DMS 273 treated with DMSO at 0.1 percent for 48 hours (cell line): Measurements from ENCODE around the gene TARS3.
"Not testable (repeated sequence)": the region's sequence is repeated elsewhere in the genome, so short reads cannot be mapped to it uniquely, and the experiment has no call there.

Source experiments
- DNase-seq: peaks from one replicate; lab custom pipeline; 2025; lab: John Stamatoyannopoulos, UW

Gene TARS3

DNA sequence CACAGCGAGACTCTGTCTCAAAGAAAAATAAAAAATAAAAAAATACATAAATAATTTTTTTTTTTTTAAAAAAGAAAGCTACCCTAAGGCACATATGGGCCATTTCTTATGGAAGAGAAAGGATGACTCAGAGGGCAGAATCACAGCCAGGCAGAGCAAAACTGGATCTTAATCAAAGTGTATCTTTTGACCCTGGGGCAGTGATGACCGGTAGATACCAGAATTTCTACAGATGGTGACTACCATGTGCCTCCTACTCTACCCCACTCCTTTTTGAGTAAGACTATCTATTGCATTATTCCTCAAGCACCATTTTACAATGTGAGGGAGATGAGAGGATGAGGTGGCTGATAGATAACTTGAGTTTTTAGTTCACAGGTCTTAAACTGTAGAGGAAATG, 26.0 kb downstream of the TARS3 start:
- DNase-seq, result no peak

DNA sequence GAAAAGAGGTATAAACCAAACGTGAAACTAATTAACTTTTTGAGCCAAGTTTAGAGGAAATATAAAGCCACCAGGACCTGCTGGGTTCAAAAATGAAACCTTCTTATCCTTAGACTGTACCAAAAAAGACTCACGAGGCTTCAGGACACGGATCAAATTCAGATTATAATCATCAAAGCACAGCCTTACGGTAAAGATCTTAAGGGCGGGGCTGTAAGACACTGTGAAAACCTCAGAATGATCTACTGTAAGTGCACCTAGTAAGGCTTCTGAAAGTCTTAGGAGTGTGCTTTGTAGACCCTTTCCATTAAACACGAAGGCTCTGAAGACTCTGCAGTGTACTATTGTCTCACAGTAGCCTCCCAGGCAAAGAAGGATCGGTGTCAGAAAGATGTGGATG, 26.8 kb downstream of the TARS3 start:
- DNase-seq, result no peak

DNA sequence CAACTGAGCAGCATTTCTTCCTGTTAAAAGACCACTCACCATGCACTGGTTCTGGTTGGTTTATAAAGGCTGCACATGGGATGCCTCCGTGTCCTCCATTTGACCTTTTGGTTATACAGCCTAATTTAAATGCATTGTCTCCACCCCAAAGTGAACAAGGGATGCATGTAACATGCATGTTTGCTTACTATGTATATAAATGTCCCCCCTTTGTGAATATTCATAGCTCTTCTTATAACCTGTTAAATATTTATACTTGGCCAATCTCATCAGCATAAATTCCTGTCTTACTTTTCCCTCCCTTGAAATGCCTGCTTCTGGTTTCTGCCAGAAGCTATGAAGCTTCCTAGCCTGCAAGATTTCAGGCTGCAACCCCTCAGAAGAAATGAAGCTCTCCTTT, 27.4 kb downstream of the TARS3 start:
- no peak for DNase-seq

DNA sequence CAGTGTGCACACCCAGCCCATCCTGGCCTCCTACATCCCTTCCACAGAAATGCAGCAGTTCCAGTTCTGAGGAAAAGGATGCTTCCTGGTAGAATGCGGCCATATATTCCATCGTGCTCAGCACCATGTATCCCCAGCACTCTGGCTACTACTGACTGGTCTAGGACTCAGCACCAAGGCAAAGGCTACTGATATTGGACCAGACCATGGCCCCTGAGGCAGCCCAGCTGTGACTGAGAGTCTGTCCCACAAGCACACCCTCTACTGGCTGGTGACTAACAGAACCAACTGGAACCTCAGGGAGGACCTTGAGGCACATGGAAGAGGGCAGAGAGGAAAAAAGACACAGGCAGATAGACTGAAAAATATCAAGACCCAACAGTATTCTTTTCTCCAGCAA, 30.0 kb downstream of the TARS3 start:
- DNase-seq, result no peak

DNA sequence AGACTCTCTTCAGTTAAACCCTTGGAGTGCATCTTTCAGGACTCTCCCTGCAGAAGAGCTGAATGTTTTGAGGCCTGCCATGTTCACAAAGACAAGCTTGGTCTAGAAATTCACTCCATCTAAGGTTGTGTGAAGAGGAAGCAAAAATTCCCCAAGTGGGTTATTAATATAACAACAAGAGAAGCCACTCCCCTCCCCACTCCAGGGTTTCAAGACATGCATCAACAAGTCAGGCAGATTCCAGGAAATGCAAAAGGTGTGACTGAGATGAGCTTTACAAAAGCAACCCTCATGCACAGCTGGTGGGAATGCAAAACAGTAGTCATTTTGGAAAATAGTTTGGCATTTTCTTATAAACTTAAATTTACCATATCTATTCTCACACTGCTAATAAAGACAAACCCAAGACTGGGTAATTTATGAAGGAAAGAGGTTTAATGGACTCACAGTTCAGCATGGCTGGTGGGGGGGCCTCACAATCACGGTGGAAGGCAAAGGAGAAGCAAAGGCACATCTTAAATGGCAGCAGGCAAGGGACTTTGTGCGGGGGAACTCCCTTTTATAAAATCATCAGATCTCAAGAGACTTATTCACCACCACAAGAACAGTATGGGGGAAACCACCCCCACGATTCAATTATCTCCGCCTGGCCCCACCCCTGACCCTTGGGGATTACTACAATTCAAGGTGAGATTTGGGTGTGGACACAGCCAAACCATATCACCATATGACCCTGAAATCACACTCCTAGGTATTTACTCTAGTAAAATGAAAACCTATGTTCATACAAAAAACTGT, 31.3 kb downstream of the TARS3 start:
- DNase-seq, result no peak

DNA sequence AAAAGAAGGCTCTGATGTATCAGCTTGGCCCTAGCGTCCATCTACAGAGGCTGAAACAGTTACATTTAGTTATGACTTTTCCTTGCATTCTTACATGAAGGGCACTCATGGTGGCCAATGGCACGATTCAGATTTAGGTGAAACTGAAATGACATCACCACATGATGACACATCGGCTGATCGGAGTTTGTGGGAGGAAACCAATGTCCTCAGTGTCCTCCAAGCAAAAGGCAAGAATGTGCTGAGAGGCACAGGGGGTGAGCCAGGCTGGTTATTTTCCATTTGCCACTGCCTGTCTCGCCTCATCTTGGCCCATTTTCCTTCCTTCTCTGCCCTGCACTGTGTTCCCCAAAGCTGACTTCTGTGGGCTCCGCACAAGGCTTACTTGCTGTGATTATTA, 34.4 kb downstream of the TARS3 start:
- no peak for DNase-seq

DNA sequence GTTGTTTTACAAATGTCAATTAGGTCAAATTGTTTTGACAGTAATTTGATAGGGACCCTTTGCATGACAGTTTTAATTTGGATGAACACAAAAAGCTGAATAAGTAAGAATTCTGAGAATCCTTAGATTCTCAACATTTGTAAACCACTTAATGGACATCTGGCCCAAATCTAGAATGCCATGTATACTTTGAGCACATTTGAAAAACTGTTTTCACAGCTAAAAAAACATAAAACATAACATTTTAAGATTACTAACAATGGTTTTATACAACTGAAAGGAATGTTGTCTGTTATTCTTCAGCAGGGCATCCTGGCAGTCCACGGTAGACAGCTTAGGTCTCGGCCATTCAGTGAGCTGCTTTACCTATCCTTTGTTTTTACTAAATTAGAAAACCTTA, 37.6 kb downstream of the TARS3 start:
- no peak for DNase-seq

DNA sequence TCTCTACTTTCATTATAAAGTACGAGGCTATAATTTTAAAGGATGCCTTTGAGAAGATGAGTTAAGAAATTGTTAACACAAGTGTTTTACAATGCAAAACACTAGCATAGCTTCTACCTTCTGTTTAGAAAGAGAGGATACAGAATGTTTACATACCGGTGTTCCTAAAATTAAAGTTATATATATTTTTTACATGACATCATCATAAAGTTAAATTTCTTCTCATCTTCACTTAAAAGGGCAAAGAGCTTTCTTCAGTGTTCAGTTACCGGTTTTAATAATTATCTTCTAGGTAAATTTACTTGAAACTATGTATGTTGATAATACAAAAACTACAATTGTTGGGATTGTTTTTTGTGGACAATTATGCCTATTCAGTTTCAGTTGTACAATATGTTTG, 39.4 kb downstream of the TARS3 start:
- no peak for DNase-seq

DNA sequence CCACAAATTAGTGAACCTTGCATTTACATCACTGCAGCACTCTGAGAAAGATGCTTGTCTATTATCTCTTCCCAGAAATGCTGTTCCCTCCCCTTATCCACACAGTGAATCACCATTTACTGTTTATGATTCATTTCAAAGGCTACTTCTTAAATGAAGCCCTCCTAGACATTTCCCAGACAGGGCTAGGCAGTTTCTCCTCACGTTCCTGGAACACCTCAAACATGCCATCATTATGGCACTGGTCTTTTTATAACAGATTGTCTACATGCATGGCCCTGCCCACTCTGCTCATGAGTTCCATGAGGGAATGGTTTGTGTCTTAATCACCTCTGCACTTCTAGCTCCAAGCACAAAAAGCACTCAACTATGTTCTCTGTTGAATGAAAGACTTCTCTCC, 39.9 kb downstream of the TARS3 start:
- no peak for DNase-seq

DNA sequence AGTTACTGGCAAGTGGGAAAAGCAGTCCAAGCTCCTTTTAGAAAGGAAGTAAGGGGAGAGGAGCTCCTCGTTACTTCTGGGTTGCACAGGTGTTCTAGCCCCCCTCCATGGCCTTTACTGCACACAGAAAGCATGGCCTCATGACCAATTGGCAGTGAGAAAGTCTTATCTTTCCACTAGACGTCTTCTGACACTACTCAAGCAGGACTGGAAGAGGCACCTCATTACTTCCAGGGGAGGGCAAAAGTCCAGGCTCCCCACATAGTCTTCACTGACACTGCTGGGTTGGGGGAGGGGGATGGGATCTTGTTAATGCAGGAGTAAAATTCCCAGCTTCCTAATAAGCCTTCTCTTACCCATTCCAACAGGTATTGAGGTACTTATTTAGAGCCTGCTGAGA, 44.5 kb downstream of the TARS3 start:
- no peak for DNase-seq

DNA sequence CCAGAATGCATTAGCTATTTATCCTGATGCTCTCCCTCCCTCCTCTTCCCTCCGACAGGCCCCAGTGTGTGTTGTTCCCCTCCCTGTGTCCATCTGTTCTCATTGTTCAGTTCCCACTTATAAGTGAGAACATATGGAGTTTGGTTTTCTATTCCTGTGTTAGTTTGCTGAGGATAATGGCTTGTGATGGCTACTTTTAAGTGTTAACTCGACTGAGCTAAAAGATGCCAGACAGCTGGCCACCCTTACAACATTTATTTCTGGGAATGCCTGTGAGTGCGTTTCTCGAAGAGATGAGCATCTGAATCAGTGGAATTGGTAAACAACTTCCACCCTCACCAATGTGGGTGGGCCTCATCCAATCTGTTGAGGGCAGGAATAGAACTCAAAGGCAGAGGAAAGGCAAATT, 47.3 kb downstream of the TARS3 start:
- peak; percentile 79 for DNase-seq

DNA sequence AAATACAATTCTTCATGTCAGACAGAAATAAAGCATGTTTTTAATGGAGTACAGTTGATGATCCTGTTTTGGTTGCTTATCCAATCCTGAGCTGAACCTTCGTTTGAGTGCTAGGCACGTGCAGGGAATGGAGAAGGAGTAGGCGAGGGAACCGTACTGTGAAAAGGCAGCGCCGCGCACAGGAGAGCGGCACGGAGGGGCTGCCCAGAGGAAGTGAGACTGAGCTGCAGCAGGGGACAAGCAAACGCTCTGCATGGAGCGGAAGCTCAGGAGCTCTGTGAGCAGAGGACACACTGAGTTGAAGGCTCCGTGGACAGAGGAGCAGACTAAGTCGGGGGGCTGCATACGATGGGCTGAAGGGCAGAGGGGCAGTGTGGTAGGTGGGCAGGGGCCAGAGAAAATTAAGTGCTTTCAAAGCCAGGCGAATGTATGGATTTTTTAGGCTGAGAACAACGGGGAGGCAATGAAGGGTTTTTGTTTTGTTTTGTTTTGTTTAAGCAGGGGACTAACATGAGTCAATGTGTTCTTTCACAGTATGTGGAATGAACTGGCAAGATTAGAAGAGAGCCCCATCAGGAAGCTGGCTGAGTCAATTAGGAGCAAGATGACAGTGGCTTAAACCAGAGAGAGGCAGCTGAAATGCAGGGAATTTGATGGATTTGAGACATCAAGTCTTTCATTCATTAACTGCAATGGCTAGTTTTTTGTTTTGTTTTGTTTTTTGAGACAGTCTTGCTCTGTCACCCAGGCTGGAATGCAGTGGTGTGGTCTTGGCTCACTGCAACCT, 48.3 kb downstream of the TARS3 start:
- DNase-seq, result no peak

DNA sequence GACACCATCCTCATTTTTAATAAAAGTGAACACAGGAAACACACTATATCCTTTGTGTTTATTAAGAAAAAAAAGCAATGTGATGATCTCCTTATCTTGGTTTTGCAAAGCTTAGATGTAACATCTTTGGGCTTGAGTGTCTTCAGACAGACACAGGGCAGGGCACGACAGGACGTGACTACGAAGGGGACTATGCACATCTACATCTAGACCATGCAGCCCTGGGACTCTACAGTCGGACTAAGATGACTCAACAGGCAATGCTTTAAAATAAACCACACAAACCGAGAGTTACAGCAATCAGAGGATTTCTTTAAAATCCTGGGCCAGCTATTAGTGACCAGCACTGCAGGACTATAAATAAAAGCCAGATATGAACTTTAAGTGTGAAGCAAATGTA, 49.3 kb downstream of the TARS3 start:
- no peak for DNase-seq

DNA sequence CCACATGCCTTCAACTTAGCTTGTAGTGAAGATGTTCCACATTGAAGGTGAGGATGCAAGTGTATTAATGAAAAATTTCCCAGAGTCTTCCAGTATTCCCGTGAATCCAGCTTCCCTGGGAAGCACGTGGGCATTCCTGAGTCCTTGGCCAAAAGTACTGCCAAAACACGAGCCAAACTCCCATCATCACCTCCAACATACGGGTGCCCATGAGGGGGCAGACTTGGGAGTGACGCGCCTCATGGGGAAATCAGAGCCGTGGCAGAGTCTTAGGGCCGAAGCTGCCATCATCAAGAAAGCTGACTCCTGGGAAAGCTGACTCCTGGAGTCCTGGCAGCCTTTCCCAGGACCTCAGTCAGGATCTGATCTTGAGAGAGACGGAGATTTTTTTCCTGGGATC, 52.0 kb downstream of the TARS3 start:
- DNase-seq, result no peak

DNA sequence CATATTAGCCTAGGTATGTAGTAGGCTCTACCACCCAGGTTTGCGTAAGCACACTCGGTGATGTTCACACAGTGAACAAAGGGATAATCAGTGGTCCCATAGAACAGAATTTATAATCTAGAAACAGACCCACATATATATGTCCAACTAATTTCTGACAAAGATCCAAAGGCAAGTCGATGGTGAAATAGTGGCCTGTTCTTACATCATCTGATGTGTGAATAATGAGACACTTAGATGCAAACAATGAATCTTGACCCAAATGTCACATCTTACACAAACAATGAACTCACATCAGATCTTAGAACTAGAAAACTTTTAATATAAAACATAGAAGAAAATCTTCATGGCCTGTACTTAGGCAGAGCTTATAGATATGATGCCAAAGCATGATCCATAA, 54.5 kb downstream of the TARS3 start:
- DNase-seq, result no peak

DNA sequence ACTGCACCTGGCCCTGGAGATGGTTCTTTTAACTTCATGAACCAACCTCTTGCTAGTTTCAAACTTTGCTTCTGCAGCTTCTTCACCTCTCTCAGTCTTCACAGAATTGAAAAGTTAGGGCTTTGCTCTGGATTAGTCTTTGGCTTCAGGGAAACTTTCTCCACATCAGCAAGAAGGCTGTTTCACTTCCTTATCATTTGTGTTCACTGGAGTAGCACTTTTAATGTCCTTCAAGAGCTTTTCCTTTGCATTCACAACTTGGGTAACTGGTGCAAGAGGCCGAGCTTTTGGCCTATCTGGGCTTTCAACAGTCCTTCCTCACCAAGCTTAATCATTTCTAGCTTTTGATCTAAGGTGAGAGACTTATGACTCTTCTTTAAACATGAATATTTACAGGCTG, 56.4 kb downstream of the TARS3 start:
- DNase-seq, result no peak

DNA sequence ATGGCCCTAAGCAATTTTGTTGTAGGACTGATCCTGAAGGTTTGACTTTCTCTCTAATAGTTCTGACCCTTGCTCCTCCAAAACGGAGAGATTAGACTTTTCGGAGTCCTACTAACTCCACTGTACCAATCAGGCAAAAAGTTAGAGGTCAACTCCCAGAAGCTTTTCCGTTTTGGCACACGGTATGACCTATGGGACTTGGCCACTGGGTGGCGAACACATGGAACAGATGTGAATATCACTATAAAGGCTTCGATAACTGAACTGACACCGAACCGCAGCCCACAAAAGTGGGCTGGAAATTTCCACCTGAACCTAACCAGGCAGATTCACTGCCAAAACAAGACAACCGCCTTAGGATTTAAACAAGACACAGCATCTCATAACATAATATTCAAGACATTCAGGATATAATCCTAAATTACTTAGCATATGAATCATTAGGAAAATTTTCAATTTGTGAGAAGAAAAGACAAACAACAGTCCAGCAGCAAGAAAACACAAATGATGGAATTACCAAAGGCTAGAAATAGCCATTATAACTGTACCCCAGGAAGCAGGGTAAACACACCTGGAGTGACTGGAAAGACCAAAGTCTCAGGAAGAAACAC, 59.9 kb downstream of the TARS3 start:
- no peak for DNase-seq

DNA sequence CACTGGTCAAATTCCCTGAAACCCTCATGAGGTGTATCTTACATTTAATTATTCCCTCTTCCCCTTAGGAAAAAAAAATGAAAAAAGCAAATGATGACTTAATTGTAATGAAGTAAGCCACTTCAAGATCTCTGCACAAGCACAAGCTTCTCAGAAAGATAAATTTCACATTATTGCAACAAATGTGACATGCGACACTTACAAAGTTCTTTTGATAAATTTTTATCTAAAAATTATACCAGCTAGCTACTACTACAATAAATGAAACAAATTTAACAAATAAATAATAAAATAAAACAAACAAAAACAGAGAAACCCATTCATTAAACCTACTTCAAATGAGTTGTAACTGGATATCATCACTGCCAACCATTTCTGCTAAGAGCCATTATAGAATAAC, 62.1 kb downstream of the TARS3 start:
- no peak for DNase-seq

DNA sequence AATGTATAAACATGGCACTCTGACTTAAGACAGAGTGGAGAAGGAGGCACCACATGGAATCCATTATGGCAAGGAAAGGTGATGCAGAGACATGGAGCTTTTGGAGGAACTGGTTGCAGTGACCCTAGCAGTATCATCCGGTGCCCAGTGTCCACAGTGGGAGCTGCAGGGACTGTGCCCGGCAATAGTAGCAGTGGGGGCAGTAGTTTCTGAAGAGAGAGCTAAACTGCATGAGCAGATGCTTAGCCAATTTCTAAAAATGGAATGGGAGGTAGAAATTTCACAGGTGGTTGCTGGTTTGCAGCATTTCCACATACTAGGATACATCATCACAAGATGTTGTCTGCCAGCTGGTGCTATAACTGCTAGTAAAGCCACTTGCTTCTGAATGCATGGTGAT, 64.3 kb downstream of the TARS3 start:
- no peak for DNase-seq

DNA sequence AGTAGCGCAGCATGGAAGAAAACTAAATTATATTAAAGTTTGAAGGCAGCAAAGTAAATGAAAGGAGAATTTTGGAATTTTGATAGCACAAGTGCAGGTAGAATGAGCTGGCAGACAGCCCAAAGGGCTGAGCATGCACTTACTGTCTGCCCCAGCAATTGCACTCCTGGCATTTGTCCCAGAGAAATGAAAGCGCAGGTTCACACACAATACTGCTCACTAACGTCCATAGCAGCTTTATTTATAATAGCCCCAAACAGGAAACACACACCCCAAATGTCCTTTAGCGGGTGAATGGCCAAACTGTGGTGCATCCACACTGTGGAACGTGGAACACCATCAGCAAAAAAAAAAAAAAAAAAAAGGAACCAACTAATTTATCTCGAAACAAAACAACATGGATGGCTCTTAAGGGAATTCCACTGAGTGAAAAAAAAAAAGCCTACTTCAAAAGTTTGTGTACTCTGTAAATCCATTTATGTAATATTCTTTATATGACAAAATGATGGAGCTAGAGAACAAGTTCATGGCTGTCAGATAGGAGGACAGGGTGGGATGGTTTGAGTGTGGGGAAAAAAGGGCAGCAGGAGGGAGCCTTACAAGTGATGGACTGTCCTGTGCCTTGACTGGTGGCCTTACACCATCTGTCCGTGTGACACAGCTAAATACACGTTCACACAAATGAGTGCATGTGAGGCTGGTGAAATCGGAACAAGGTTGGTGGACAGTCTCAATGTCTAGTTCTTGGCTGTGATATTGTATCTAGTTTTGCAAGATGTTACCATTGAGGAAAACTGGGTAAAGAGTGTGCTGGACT, 66.1 kb downstream of the TARS3 start:
- no peak for DNase-seq

DNA sequence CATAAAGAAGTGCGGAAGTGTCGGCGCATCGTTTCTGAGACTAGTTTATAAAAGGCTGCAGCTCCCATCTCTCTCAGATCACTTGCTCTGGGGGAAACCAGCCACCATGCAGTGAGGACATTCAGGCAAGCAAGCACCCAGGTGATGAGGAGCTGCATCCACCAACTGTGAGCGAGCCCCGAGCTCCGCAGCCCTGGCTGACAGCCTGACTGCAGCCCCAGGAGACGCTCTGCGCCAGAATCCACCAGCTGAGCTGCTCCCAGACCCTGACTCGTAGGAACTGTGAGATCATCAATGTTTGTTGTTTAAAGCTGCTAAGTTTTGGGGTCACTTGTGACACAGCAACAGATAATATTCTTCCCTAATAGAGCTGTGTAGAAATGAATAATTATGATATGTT, 67.1 kb downstream of the TARS3 start:
- no peak for DNase-seq

DNA sequence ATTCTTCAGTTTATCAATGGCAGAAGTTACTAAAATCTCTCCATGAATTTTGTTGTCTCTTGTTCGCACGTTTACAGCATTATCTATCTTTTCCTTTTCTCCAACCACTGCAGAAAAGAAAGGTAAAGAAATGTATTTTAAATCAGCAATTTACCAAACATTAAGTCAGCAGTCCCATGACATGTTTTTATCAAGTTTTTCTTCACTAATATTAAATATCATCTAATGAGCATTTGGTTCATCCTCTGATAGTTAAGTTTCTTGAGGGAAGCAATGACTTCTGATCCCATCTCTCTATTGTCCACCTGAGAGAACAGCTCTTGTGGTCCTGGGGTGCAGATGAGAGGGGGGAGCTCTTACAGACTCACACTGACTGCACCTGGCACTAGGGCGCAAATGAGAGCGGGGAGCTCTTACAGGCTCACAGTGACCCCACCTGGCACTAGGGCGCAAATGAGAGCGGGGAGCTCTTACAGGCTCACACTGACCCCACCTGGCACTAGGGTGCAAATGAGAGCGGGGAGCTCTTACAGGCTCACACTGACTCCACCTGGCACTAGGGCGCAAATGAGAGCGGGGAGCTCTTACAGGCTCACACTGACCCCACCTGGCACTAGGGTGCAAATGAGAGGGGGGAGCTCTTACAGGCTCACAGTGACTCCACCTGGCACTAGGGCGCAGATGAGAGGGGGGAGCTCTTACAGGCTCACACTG, 69.5 kb downstream of the TARS3 start:
- DNase-seq, result not testable (repeated sequence)
